Gastrocnemius medialis (tissue), 4 donors: ENCODE data around the gene YIF1B. TPM values are rescaled to one million over a fixed set of nuclear protein-coding genes. Genes with fewer than 3 reads are reported as not detected.
"Not testable (repeated sequence)": the region's sequence is repeated elsewhere in the genome, so short reads cannot be mapped to it uniquely, and the experiment has no call there.

Source experiments
- ATAC-seq, 2 donors: fragments of 150-250 bp; one replicate each; pipeline ENCODE4 v1.9.1; 2016
- DNase-seq, 2 donors: peaks; one replicate each; pipeline ENCODE4 v3.0.0-alpha.2; 2019
- H3K27ac ChIP-seq, 4 donors: fragments of 200-600 bp; sonication (generic); 1 replicate in 1 of 4; 2 replicates in 3 of 4; pipeline ENCODE4 v1.5.1; 2016 to 2018; ENCODE audit warnings: mild to moderate bottlenecking in 2 of 4, moderate library complexity in 1 of 4
- H3K27me3 ChIP-seq, 3 donors: fragments of 200-600 bp; sonication (generic) in 2 of 3; 1 replicate in 1 of 3; 2 replicates in 2 of 3; pipeline versions ENCODE4 v1.5.1 to v1.6.0; 2016 to 2019; ENCODE audit warnings: mild to moderate bottlenecking in 1 of 3, moderate library complexity in 1 of 3
- H3K36me3 ChIP-seq, 2 donors: fragments of 200-600 bp; sonication (generic) in 1 of 2; one replicate each; pipeline ENCODE4 v1.5.1; 2017 to 2018
- H3K4me1 ChIP-seq, 2 donors: fragments of 200-600 bp; sonication (generic) in 1 of 2; one replicate each; pipeline ENCODE4 v1.5.1; 2016 to 2017; ENCODE audit warnings: mild to moderate bottlenecking in 2 of 2
- H3K4me3 ChIP-seq, 4 donors: fragments of 200-600 bp; sonication (generic) in 3 of 4; 1 replicate in 1 of 4; 2 replicates in 3 of 4; pipeline ENCODE4 v1.5.1; 2016 to 2019; ENCODE audit warnings: mild to moderate bottlenecking in 2 of 4
- H3K9me3 ChIP-seq, 3 donors: fragments of 200-600 bp; sonication (generic) in 2 of 3; 1 replicate in 1 of 3; 2 replicates in 2 of 3; pipeline ENCODE4 v1.5.1; 2016 to 2019
- CTCF ChIP-seq, 5 experiments: fragments of 450-650 bp in 3 of 5; fragments of 200-600 bp in 2 of 5; sonication (generic) in 2 of 5; IDR thresholded peaks in 4 of 5; conservative IDR thresholded peaks in 1 of 5; 1 replicate in 4 of 5; 2 replicates in 1 of 5; pipeline ENCODE4 v1.5.1; 2016 to 2019; ENCODE audit warnings: antibody characterized with exemption in 5 of 5, mild to moderate bottlenecking in 3 of 5, moderate library complexity in 3 of 5
- POLR2A ChIP-seq, 2 donors: fragments of 450-650 bp; IDR thresholded peaks; one replicate each; pipeline ENCODE4 v1.6.1; 2017; ENCODE audit warnings: antibody characterized with exemption in 2 of 2, mild to moderate bottlenecking in 2 of 2, moderate library complexity in 2 of 2
- in situ Hi-C, 4 donors: fragments of 200-750 bp; cut with MboI; loops; one replicate each; pipeline versions ENCODE4 v1.15.0 to v1.8.0; 2017; ENCODE audit warnings: low sequenced_read_pairs in 4 of 4
- intact Hi-C: fragments of 100-400 bp; cut with DNase I; formaldehyde crosslinking; loops from one replicate; pipeline ENCODE4 v1.15.1; 2023; ENCODE audit warnings: low total_unique reads
- total RNA-seq, 4 donors: library from RNA; depleted of rRNA; stranded (reverse); fragments of >200 nt; gene quantifications; one replicate each; pipeline versions ENCODE4 v1.1.0 to v1.2.3, GENCODE V29; 2016

YIF1B gene
- total RNA-seq, 4 donors from 2014 or later: 28.3 to 39.5 (median 31.9) TPM

GRCh38 chr19:38346837-38347236, 31.1 kb upstream of the YIF1B start:
- intact Hi-C loops: no loop called here
- Histone ChIP-seq H3K27me3 (peaks cover 2 to 10% (median 7%) of the 10 kb centered on the region in 3 donors), H3K36me3 (no peaks in the 10 kb centered on the region), H3K27ac (no peak overlapping the region), H3K4me3 (no peak overlapping the region), H3K4me1 (no peaks in the 10 kb centered on the region), H3K9me3 (no peaks in the 10 kb centered on the region)
- in situ Hi-C loops: loop anchor here (25.0 kb wide), 2 partner anchors 210 to 435 kb away; partner anchors contain the start of genes SIPA1L3 (in 4 of the 4) and WDR87 (in 4 of the 4)
- DNase-seq (no peak), ATAC-seq (no peak)
- TF ChIP-seq POLR2A (IDR thresholded peaks at IDR 0.05) (no peak), CTCF (IDR thresholded peaks at IDR 0.05 in 4 of 5, conservative IDR thresholded peaks at IDR 0.05 in 1 of 5) (no peak)

GRCh38 chr19:38340927-38341326, 25.2 kb upstream of the YIF1B start:
- Histone ChIP-seq H3K9me3 (no peaks in the 10 kb centered on the region), H3K27me3 (no peaks in the 10 kb centered on the region), H3K36me3 (no peaks in the 10 kb centered on the region), H3K4me1 (peaks cover 5 to 7% of the 10 kb centered on the region in 2 donors), H3K4me3 (no peak overlapping the region), H3K27ac (no peak overlapping the region)
- in situ Hi-C loops (loop anchor here (25.0 kb wide), 2 partner anchors 204 to 429 kb away; partner anchors contain the start of genes SIPA1L3 (in 4 of the 4) and WDR87 (in 4 of the 4)), intact Hi-C loops (no loop called here)
- DNase-seq (no peak), ATAC-seq (no peak)
- TF ChIP-seq CTCF (IDR thresholded peaks at IDR 0.05 in 4 of 5, conservative IDR thresholded peaks at IDR 0.05 in 1 of 5) (no peak), POLR2A (IDR thresholded peaks at IDR 0.05) (no peak)

- in situ Hi-C loops: loop anchor here (25.0 kb wide), 2 partner anchors 202 to 427 kb away; partner anchors contain the start of genes SIPA1L3 (in 4 of the 4) and WDR87 (in 4 of the 4)
- ATAC-seq, H3K27ac ChIP-seq, H3K4me3 ChIP-seq, H3K36me3 ChIP-seq, H3K4me1 ChIP-seq, intact Hi-C loops, H3K9me3 ChIP-seq, H3K27me3 ChIP-seq, DNase-seq: not testable (repeated sequence)
Observed at GRCh38 chr19:38339011-38339410, 23.3 kb upstream of the YIF1B start.

- in situ Hi-C loops: loop anchor here (25.0 kb wide), 2 partner anchors 200 to 425 kb away; partner anchors contain the start of genes SIPA1L3 (in 4 of the 4) and WDR87 (in 4 of the 4)
- no peaks in the 10 kb centered on the region for H3K27me3 ChIP-seq
- ATAC-seq: no peak
- H3K4me3 ChIP-seq: peak overlapping the region; percentile 77 to 91 (median 79)
- intact Hi-C loops: no loop called here
- TF ChIP-seq POLR2A (IDR thresholded peaks at IDR 0.05) (no peak), CTCF (IDR thresholded peaks at IDR 0.05 in 4 of 5, conservative IDR thresholded peaks at IDR 0.05 in 1 of 5) (no peak)
- H3K27ac ChIP-seq: peak overlapping the region; percentile 96 to 99 (median 98)
- no peaks in the 10 kb centered on the region for H3K9me3 ChIP-seq
- no peak for DNase-seq
- no peaks in the 10 kb centered on the region for H3K36me3 ChIP-seq
- H3K4me1 ChIP-seq: peaks cover 5 to 7% of the 10 kb centered on the region in 2 donors
Observed at GRCh38 chr19:38337360-38337653, 21.6 kb upstream of the YIF1B start.

GRCh38 chr19:38336638-38337359, 21.1 kb upstream of the YIF1B start:
- peak overlapping the region; percentile 77 to 91 (median 79) for H3K4me3 ChIP-seq
- H3K27me3 ChIP-seq: no peaks in the 10 kb centered on the region
- ATAC-seq: peak; percentile 66 to 77
- intact Hi-C loops: loop anchor here (1.0 kb wide), 4 partner anchors 20 to 594 kb away; partner anchors contain the start of genes MRPS12, PSMD8 and SARS2
- in situ Hi-C loops: loop anchor here (25.0 kb wide), 2 partner anchors 199 to 424 kb away; partner anchors contain the start of genes SIPA1L3 (in 4 of the 4) and WDR87 (in 4 of the 4)
- H3K9me3 ChIP-seq: no peaks in the 10 kb centered on the region
- TF ChIP-seq CTCF (IDR thresholded peaks at IDR 0.05 in 4 of 5, conservative IDR thresholded peaks at IDR 0.05 in 1 of 5) (no peak), POLR2A (IDR thresholded peaks at IDR 0.05) (peak in 1 of 2 donors; percentile 51)
- H3K36me3 ChIP-seq: no peaks in the 10 kb centered on the region
- peaks cover 5 to 7% of the 10 kb centered on the region in 2 donors for H3K4me1 ChIP-seq
- peak; percentile 96 to 97 for DNase-seq
- H3K27ac ChIP-seq: peak overlapping the region; percentile 96 to 99 (median 98)
